Measurements from ENCODE around the gene NID2. TPM values are rescaled to one million over a fixed set of nuclear protein-coding genes. Genes with fewer than 3 reads are reported as not detected.
A peak's percentile ranks its signal among the peaks of the same experiment; 100 is the strongest.

The NID2 gene
- total and polyA plus RNA-seq, 2 of the 4 experiments (the other 2 are of a cell fraction): 101 to 303 TPM

GRCh38 chr14:52070051-52070431 lies 1.2 kb upstream of the NID2 start:
- H3K27me3 ChIP-seq (ENCODE audit: control insufficient read depth, insufficient read depth, low read length): no peaks in the 10 kb centered on the region
- dilution Hi-C loops (cut with HindIII; ENCODE audit: low sequenced_read_pairs, unreplicated experiment) (no loop called here), intact Hi-C loops (cut with micrococcal nuclease) (no loop called here), in situ Hi-C loops (cut with MboI; ENCODE audit: low sequenced_read_pairs) (no loop called here)
- ChIA-PET POLR2A (ENCODE audit: unreplicated experiment) (interaction anchor here (1.6 to 2.0 kb wide), 2 partner anchors 11 to 55 kb away, joined by 5 to 14 read pairs; no protein-coding TSS in a partner anchor), CTCF (interaction anchor here (0.7 to 2.7 kb wide), 3 partner anchors 11 to 41 kb away, joined by 3 to 19 read pairs (median 4); no protein-coding TSS in a partner anchor)
- H3K9ac ChIP-seq (ENCODE audit: low read depth, low read length): peak overlapping the region; percentile 96
- H4K8ac ChIP-seq (ENCODE audit: low read depth in 2 of 2, low read length in 2 of 2): peak overlapping the region; percentile 82 to 95
- peaks cover 15 to 55% of the 10 kb centered on the region in 2 experiments for H3K79me1 ChIP-seq (ENCODE audit: low read depth in 1 of 2, low read length in 2 of 2)
- peak overlapping the region; percentile 94 for H3K4me3 ChIP-seq (ENCODE audit: insufficient read depth, low read depth, low read length)
- no peaks in the 10 kb centered on the region for H3K9me3 ChIP-seq (ENCODE audit: control insufficient read depth, insufficient read depth, low read length)
- peak overlapping the region; percentile 99 for H3K4ac ChIP-seq (ENCODE audit: low read depth, low read length)
- no peak for DNase-seq
- H2BK5ac ChIP-seq (ENCODE audit: low read depth, low read length, poor library complexity, severe bottlenecking): peak overlapping the region; percentile 98
- H3K18ac ChIP-seq (ENCODE audit: low read depth, low read length): peak overlapping the region; percentile 97
- H3K9me1 ChIP-seq (ENCODE audit: insufficient read depth, low read length): peaks cover 19% of the 10 kb centered on the region
- H3K27ac ChIP-seq (ENCODE audit: insufficient read depth, low read length): peak overlapping the region; percentile 95
- no peak overlapping the region for H2AFZ ChIP-seq (replicated peaks; ENCODE audit: low read length, poor library complexity)
- H3K4me2 ChIP-seq (ENCODE audit: low read depth, low read length): peak overlapping the region; percentile 95
- peaks cover 22% of the 10 kb centered on the region for H3K4me1 ChIP-seq (ENCODE audit: control insufficient read depth, insufficient read depth, low read length)
- H2AK9ac ChIP-seq (replicated peaks; ENCODE audit: low read depth, low read length, poor library complexity): peak overlapping the region; percentile 98
- H3K36me3 ChIP-seq (ENCODE audit: control insufficient read depth, insufficient read depth, low read length): peaks cover 2% of the 10 kb centered on the region
- peak overlapping the region; percentile 90 for H2BK20ac ChIP-seq (ENCODE audit: low read depth, low read length)
- ATAC-seq (ENCODE audit: low read depth): no peak
- peak overlapping the region; percentile 93 for H2BK120ac ChIP-seq (ENCODE audit: low read depth, low read length)
- H4K20me1 ChIP-seq (ENCODE audit: insufficient read depth, low read length): no peaks in the 10 kb centered on the region; the same call in 1 of the 2 replicates
- no peak for TF ChIP-seq RCOR1 (IDR thresholded peaks at IDR 0.05; ENCODE audit: insufficient replicate concordance, low read length)
- no peak for TF ChIP-seq FOS (IDR thresholded peaks at IDR 0.05; ENCODE audit: low read depth, low read length)
- TF ChIP-seq BHLHE40 (IDR thresholded peaks at IDR 0.05; ENCODE audit: low read depth, low read length): no peak
- TF ChIP-seq RAD21 (IDR thresholded peaks at IDR 0.05; ENCODE audit: low read length): no peak
- TF ChIP-seq USF2 (IDR thresholded peaks at IDR 0.05; ENCODE audit: low read depth, low read length): no peak
- no peak for TF ChIP-seq RFX5 (IDR thresholded peaks at IDR 0.05; ENCODE audit: low read depth, low read length)
- no peak for TF ChIP-seq MAFK (IDR thresholded peaks at IDR 0.05; ENCODE audit: low read depth, low read length)
- TF ChIP-seq POLR2A (IDR thresholded peaks at IDR 0.05; ENCODE audit: low read depth, low read length): no peak
- TF ChIP-seq MXI1 (IDR thresholded peaks at IDR 0.05; ENCODE audit: borderline replicate concordance, low read depth, low read length): no peak
- TF ChIP-seq, protein P1, sequence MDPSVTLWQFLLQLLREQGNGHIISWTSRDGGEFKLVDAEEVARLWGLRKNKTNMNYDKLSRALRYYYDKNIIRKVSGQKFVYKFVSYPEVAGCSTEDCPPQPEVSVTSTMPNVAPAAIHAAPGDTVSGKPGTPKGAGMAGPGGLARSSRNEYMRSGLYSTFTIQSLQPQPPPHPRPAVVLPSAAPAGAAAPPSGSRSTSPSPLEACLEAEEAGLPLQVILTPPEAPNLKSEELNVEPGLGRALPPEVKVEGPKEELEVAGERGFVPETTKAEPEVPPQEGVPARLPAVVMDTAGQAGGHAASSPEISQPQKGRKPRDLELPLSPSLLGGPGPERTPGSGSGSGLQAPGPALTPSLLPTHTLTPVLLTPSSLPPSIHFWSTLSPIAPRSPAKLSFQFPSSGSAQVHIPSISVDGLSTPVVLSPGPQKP (IDR thresholded peaks at IDR 0.05; ENCODE audit: borderline replicate concordance, low read depth, low read length): no peak
- no peak for TF ChIP-seq CHD1 (IDR thresholded peaks at IDR 0.05; ENCODE audit: low read depth, low read length)
- no peak for TF ChIP-seq SMC3 (IDR thresholded peaks at IDR 0.05; ENCODE audit: low read depth, low read length)
- TF ChIP-seq CEBPB (IDR thresholded peaks at IDR 0.05; ENCODE audit: low read depth, low read length): no peak
- peak overlapping the region; percentile 93 for H4K5ac ChIP-seq (ENCODE audit: low read depth, low read length)
- H2AK5ac ChIP-seq (ENCODE audit: low read depth, low read length): peak overlapping the region; percentile 94
- peak overlapping the region; percentile 95 for H3K56ac ChIP-seq (ENCODE audit: extremely low read depth, insufficient read depth, low read length)
- peak overlapping the region; percentile 99 for H3K23ac ChIP-seq (ENCODE audit: low read depth, low read length)
- BruUV-seq (replicated peaks): no TSS peak
- H4K91ac ChIP-seq (ENCODE audit: insufficient read depth, low read depth, low read length): peak overlapping the region; percentile 94
- H2BK15ac ChIP-seq (ENCODE audit: low read depth, low read length): peak overlapping the region; percentile 86; the same call in 1 of the 3 replicates
- peak overlapping the region; percentile 99 for H3K14ac ChIP-seq (replicated peaks; ENCODE audit: low read depth, low read length)
- no CpG with 5 or more reads among the region's 3 CpGs for WGBS, 2 experiments (ENCODE audit: extremely low coverage in 2 of 2, insufficient read length in 1 of 2)
